Loucy (cell line): Measurements from ENCODE around the gene SH3PXD2B.

Experiments
- H2AFZ ChIP-seq: fragments of 200-600 bp; sonication (generic); 2 replicates; pipeline ENCODE4 v1.6.0; 2016; ENCODE audit warnings: antibody characterized with exemption, mild to moderate bottlenecking, low read length, moderate library complexity
- H3F3A ChIP-seq: fragments of 200-600 bp; 2 replicates; pipeline ENCODE4 v1.6.0; 2016; ENCODE audit warnings: antibody characterized with exemption, low read depth, mild to moderate bottlenecking
- H3K27me3 ChIP-seq: fragments of 200-600 bp; sonication (generic); 2 replicates; pipeline ENCODE4 v1.6.1; 2014; ENCODE audit warnings: low read length, mild to moderate bottlenecking; ENCODE audit not compliant: insufficient read depth, poor library complexity, severe bottlenecking
- H3K36me3 ChIP-seq: fragments of 200-600 bp; sonication (generic); 2 replicates; pipeline ENCODE4 v1.6.1; 2016; ENCODE audit warnings: low read length; ENCODE audit not compliant: insufficient read depth
- H3K4me1 ChIP-seq: fragments of 200-600 bp; sonication (generic); 2 replicates; pipeline ENCODE4 v1.5.1; 2014; ENCODE audit warnings: low read length, mild to moderate bottlenecking; ENCODE audit not compliant: insufficient read depth, poor library complexity, severe bottlenecking
- H3K4me2 ChIP-seq: fragments of 200-600 bp; sonication (generic); 2 replicates; pipeline ENCODE4 v1.6.0; 2014; ENCODE audit warnings: antibody characterized with exemption, low read length, low read depth, mild to moderate bottlenecking; ENCODE audit not compliant: poor library complexity, severe bottlenecking
- H3K4me3 ChIP-seq: fragments of 200-600 bp; sonication (generic); 2 replicates; pipeline ENCODE4 v1.5.1; 2014; ENCODE audit warnings: low read length, mild to moderate bottlenecking, mixed read lengths; ENCODE audit not compliant: poor library complexity, severe bottlenecking
- H3K79me2 ChIP-seq: fragments of 200-600 bp; sonication (generic); 2 replicates; pipeline ENCODE4 v1.6.1; 2014; ENCODE audit warnings: low read length; ENCODE audit not compliant: insufficient read depth
- H3K9ac ChIP-seq: fragments of 200-600 bp; sonication (generic); 2 replicates; pipeline ENCODE4 v1.6.0; 2014; ENCODE audit warnings: mild to moderate bottlenecking, low read depth, low read length, moderate library complexity; ENCODE audit not compliant: poor library complexity, severe bottlenecking
- H3K9me2 ChIP-seq: fragments of 200-600 bp; sonication (generic); replicated peaks from 2 replicates; pipeline ENCODE4 v1.6.1; 2016; ENCODE audit warnings: low read depth, low read length, mixed read lengths
- H3K9me3 ChIP-seq: fragments of 200-600 bp; sonication (generic); 2 replicates; pipeline ENCODE4 v1.6.1; 2014; ENCODE audit warnings: mild to moderate bottlenecking, antibody characterized with exemption, low read length, low read depth; ENCODE audit not compliant: insufficient read depth
- H4K20me1 ChIP-seq: fragments of 200-600 bp; sonication (generic); 2 replicates; pipeline ENCODE4 v1.6.0; 2014; ENCODE audit warnings: antibody characterized with exemption, low read length, mild to moderate bottlenecking; ENCODE audit not compliant: insufficient read depth, poor library complexity, severe bottlenecking
- CTCF ChIP-seq: fragments of 200-600 bp; sonication (generic); conservative IDR thresholded peaks from 2 replicates; pipeline ENCODE4 v1.5.1; 2014; ENCODE audit warnings: mild to moderate bottlenecking, antibody characterized with exemption, low read length
- EZH2phosphoT487 ChIP-seq: fragments of 200-600 bp; IDR thresholded peaks from 2 replicates; pipeline ENCODE4 v1.6.1; 2018; ENCODE audit warnings: antibody characterized with exemption, mild to moderate bottlenecking, moderate library complexity, borderline replicate concordance

The SH3PXD2B gene

GRCh38 chr5:172492097-172492840, 37.9 kb upstream of the SH3PXD2B start:
- no peaks in the 10 kb centered on the region for H3K9me3 ChIP-seq
- no peak for TF ChIP-seq EZH2phosphoT487
- TF ChIP-seq CTCF: no peak
- H3F3A ChIP-seq: no peaks in the 10 kb centered on the region
- H3K27me3 ChIP-seq: no peaks in the 10 kb centered on the region
- no peaks in the 10 kb centered on the region for H3K79me2 ChIP-seq
- no peaks in the 10 kb centered on the region for H3K4me1 ChIP-seq
- H3K4me2 ChIP-seq: no peak overlapping the region
- no peaks in the 10 kb centered on the region for H3K36me3 ChIP-seq
- no peaks in the 10 kb centered on the region for H4K20me1 ChIP-seq
- no peaks in the 10 kb centered on the region for H3K9me2 ChIP-seq
- H3K9ac ChIP-seq: no peak overlapping the region
- no peak overlapping the region for H3K4me3 ChIP-seq
- H2AFZ ChIP-seq: no peak overlapping the region

GRCh38 chr5:172491481-172491880, 37.2 kb upstream of the SH3PXD2B start:
- H2AFZ ChIP-seq: no peak overlapping the region
- H3K4me3 ChIP-seq: no peak overlapping the region
- no peaks in the 10 kb centered on the region for H3K27me3 ChIP-seq
- H3K9me2 ChIP-seq: no peaks in the 10 kb centered on the region
- no peaks in the 10 kb centered on the region for H3K79me2 ChIP-seq
- H3K36me3 ChIP-seq: no peaks in the 10 kb centered on the region
- no peak overlapping the region for H3K4me2 ChIP-seq
- no peak overlapping the region for H3K9ac ChIP-seq
- no peak for TF ChIP-seq EZH2phosphoT487
- no peak for TF ChIP-seq CTCF
- no peaks in the 10 kb centered on the region for H3F3A ChIP-seq
- no peaks in the 10 kb centered on the region for H3K9me3 ChIP-seq
- H4K20me1 ChIP-seq: no peaks in the 10 kb centered on the region
- H3K4me1 ChIP-seq: no peaks in the 10 kb centered on the region

GRCh38 chr5:172490514-172491461, 36.5 kb upstream of the SH3PXD2B start:
- Histone ChIP-seq H3K79me2 (no peaks in the 10 kb centered on the region), H2AFZ (no peak overlapping the region), H3K4me2 (no peak overlapping the region), H3K4me1 (no peaks in the 10 kb centered on the region), H3K27me3 (no peaks in the 10 kb centered on the region), H3K9ac (no peak overlapping the region), H3F3A (no peaks in the 10 kb centered on the region), H3K9me2 (no peaks in the 10 kb centered on the region), H3K4me3 (no peak overlapping the region), H4K20me1 (no peaks in the 10 kb centered on the region), H3K9me3 (no peaks in the 10 kb centered on the region), H3K36me3 (no peaks in the 10 kb centered on the region)
- TF ChIP-seq EZH2phosphoT487 (no peak), CTCF (no peak)
